A549 treated with CpdA at 1 μM for 4 hours (cell line): ENCODE data around the gene NUP93. TPM values are rescaled to one million over a fixed set of nuclear protein-coding genes. Genes with fewer than 3 reads are reported as not detected.

Experiments used
- total RNA-seq: library from RNA; stranded (reverse); fragments of 200-300 nt; extraction: Qiagen RNA extraction; gene quantifications from 5 replicates; pipeline ENCODE4 v1.2.3, GENCODE V29; 2022; ENCODE audit warnings: low read depth

The NUP93 gene
- 80.5 to 105 TPM (median 103 TPM) in 5 replicates for total RNA-seq

DNA sequence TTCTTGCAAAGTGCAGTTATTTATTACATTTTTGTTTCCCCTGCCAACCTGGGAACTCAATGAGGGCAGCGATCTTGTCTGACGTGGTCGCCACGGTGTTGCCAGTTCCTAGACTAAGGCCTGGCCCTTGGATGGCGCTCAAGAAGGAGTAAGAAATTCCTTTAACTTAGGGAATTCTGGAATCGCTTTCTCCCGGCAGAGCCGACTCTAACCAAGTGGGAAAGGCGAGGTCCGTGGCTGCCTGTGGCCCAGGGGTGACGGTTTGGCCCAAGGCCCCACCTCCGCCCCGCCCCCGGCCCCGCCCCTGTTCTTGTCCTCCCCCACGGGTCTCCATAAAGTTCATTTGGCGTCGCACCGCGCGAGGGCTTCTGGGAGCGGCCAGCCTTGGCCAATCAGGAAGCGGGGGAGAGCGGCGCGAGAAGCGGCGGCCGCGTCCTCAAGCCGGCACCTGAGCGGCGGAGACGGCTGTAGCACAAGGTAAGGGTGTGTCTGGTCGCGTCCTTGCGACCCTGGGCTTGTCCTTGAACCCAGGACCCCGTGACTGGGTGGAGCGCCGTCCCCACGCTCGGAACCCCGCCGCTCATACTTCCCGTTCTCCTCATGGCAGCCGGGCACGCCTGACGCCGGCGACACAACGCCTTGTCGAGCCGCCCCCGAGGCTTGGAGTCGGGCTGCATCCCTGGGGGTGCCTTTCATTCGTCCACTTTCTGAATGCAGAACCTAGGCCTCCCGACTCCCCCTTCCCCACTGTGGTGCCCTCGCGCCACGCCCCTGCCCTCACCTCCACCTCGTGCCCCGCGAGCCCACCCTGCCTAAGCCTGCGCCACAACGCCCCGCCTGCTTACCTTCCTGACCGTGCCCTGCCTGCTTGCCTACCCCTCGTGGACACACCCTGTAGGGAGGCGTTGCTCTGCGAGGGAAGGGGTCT, at the start of gene NUP93:
Gene NUP93, plus strand, starts transcription at position 395 of the 928 bp plus-strand sequence. CDS start 18,119 bp downstream, outside the sequence.

DNA sequence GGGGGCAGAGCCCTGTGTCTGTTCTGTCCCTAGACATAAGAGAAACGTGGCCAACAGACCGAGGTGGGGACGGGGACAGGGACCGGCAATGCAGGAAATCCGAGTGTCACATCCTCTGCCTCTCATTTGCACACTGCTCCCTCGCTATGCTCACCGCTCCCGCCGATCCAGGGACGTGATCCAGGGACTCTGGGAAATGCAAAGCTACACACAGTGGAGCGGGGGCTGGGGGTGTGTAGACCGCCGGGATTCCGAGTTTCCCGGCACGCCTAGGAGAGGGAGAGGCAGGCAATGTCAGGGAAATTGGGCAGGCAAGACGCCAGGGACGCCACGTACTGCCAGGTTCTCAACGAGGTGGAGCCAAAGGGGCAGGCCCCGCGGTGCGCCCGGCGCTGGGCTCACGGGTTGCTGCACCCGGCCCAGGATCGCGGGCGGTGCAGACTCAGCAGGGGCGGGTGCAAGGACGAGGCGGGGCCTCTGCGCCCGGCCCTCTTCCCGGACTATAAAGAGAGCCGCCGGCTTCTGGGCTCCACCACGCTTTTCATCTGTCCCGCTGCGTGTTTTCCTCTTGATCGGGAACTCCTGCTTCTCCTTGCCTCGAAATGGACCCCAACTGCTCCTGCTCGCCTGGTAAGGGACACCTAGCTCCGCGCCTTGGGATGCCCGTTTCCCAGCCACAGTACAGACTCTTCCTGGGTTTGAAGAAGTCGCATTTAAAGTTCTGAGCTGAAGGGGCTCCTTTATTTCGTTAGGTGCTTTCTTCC, 47.8 kb upstream of the NUP93 start, which contains the start of gene MT1X:
Gene MT1X, plus strand, starts transcription at position 532 of the 764 bp plus-strand sequence. Its CDS starts 71 bp downstream, at position 603.

DNA sequence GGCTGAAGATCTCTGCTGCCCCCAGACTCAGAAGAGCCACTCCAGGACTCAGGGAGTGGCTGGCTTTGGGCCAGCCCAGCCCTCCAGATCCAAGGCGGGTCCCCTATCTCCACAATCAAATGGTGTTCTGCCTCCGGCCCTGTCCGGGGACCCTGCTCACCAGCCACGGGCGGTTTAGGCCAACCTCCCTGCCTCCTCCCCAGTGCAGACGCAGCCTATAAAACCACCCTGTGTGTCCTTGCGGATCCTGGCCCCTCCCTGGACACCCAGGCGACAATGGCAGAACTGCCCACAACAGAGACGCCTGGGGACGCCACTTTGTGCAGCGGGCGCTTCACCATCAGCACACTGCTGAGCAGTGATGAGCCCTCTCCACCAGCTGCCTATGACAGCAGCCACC, 135.0 kb downstream of the NUP93 start, which contains the start of gene SLC12A3:
Gene SLC12A3, plus strand, starts transcription at position 248 of the 400 bp plus-strand sequence. Its CDS starts 29 bp downstream, at position 277.

Other genes with a start within 250 kb of the NUP93 start
- gene BBS2, start 210.1 kb upstream of the NUP93 start, total RNA-seq, result 16.3 to 21.6 TPM (median 19.4 TPM) in 5 replicates
- not detected in 5 replicates for gene MT4, start 165.1 kb upstream of the NUP93 start, total RNA-seq
- gene MT3, start 140.6 kb upstream of the NUP93 start, total RNA-seq, result 1.5 TPM in 1 of 5 replicates, not detected in the others
- gene MT2A, start 121.5 kb upstream of the NUP93 start, total RNA-seq, result 559 to 813 TPM (median 661 TPM) in 5 replicates
- gene MT1E, start 104.3 kb upstream of the NUP93 start, total RNA-seq, result 0.80 TPM in 1 of 5 replicates, not detected in the others
- gene MT1M, start 97.5 kb upstream of the NUP93 start, total RNA-seq, result not detected in 5 replicates
- gene MT1A, start 91.5 kb upstream of the NUP93 start, total RNA-seq, result 11.0 to 18.4 TPM (median 16.2 TPM) in 5 replicates
- gene MT1B, start 78.2 kb upstream of the NUP93 start, total RNA-seq, result not detected in 5 replicates
- 7.8 to 18.7 TPM (median 12.3 TPM) in 5 replicates for gene MT1F, start 72.2 kb upstream of the NUP93 start, total RNA-seq
- not detected in 5 replicates for gene MT1G, start 62.1 kb upstream of the NUP93 start, total RNA-seq
- not detected in 5 replicates for gene MT1H, start 60.3 kb upstream of the NUP93 start, total RNA-seq
- 152 to 245 TPM (median 180 TPM) in 5 replicates for gene MT1X, start 47.7 kb upstream of the NUP93 start, total RNA-seq
- not detected in 5 replicates for gene SLC12A3, start 135.1 kb downstream of the NUP93 start, total RNA-seq
- 105 to 181 TPM (median 127 TPM) in 5 replicates for gene HERPUD1, start 202.0 kb downstream of the NUP93 start, total RNA-seq
- gene CETP, start 231.8 kb downstream of the NUP93 start, total RNA-seq, result not detected in 5 replicates